PFSK-1 (cell line): ENCODE data around the gene UBE2L3.

Source experiments
- FOXP2 ChIP-seq: optimal IDR thresholded peaks from 2 replicates; pipeline ENCODE3; 2011; ENCODE audit warnings: borderline replicate concordance, control low read depth, inconsistent platforms; ENCODE audit not compliant: insufficient read depth; ENCODE audit errors: extremely low read length, extremely low read depth
- POLR2AphosphoS5 ChIP-seq: IDR thresholded peaks from 2 replicates; pipeline ENCODE4 v1.6.1; 2012; ENCODE audit warnings: low read depth, mild to moderate bottlenecking, control low read depth, low read length, moderate library complexity
- REST ChIP-seq, 2 experiments: IDR thresholded peaks; 2 replicates each; pipeline versions ENCODE4 v1.6.1 to v1.8.0; 2011 to 2012; ENCODE audit warnings: low read depth in 2 of 2, low read length in 2 of 2, control low read depth in 1 of 2, inconsistent platforms in 1 of 2, mild to moderate bottlenecking in 1 of 2, moderate library complexity in 1 of 2; ENCODE audit not compliant: insufficient read depth in 1 of 2
- SIN3A ChIP-seq: IDR thresholded peaks from 2 replicates; pipeline ENCODE4 v1.6.1; 2012; ENCODE audit warnings: mild to moderate bottlenecking, low read length, moderate library complexity, borderline replicate concordance; ENCODE audit not compliant: insufficient read depth
- TAF1 ChIP-seq: IDR thresholded peaks from 2 replicates; pipeline ENCODE4 v1.6.1; 2012; ENCODE audit warnings: low read length, control low read depth, borderline replicate concordance; ENCODE audit not compliant: insufficient read depth

Gene UBE2L3

GRCh38 chr22:21660904-21661303, 93.4 kb downstream of the UBE2L3 start:
- TF ChIP-seq REST (IDR thresholded peaks at IDR 0.05; ENCODE audit: insufficient read depth in 1 of 2, low read depth in 2 of 2, low read length in 2 of 2) (no peak), POLR2AphosphoS5 (no peak), FOXP2 (no peak), TAF1 (no peak), SIN3A (no peak)

GRCh38 chr22:21661991-21662390, 94.5 kb downstream of the UBE2L3 start:
- TF ChIP-seq FOXP2 (no peak), SIN3A (no peak), POLR2AphosphoS5 (no peak), TAF1 (no peak), REST (IDR thresholded peaks at IDR 0.05; ENCODE audit: insufficient read depth in 1 of 2, low read depth in 2 of 2, low read length in 2 of 2) (no peak)

- no peak for TF ChIP-seq POLR2AphosphoS5
- no peak for TF ChIP-seq TAF1
- TF ChIP-seq SIN3A: no peak
- no peak for TF ChIP-seq REST (IDR thresholded peaks at IDR 0.05; ENCODE audit: insufficient read depth in 1 of 2, low read depth in 2 of 2, low read length in 2 of 2)
- TF ChIP-seq FOXP2: no peak
Measured at GRCh38 chr22:21663738-21664137, 96.2 kb downstream of the UBE2L3 start.

GRCh38 chr22:21665047-21665851, 97.7 kb downstream of the UBE2L3 start:
- TF ChIP-seq TAF1 (no peak), SIN3A (no peak), FOXP2 (no peak), POLR2AphosphoS5 (no peak), REST (IDR thresholded peaks at IDR 0.05; ENCODE audit: insufficient read depth in 1 of 2, low read depth in 2 of 2, low read length in 2 of 2) (no peak)

GRCh38 chr22:21666786-21667185, 99.3 kb downstream of the UBE2L3 start:
- TF ChIP-seq SIN3A (no peak), FOXP2 (no peak), TAF1 (no peak), REST (IDR thresholded peaks at IDR 0.05; ENCODE audit: insufficient read depth in 1 of 2, low read depth in 2 of 2, low read length in 2 of 2) (no peak), POLR2AphosphoS5 (no peak)
